HG02759 (cell line): ENCODE results near the gene HK1.

ENCODE experiments used
- ATAC-seq: cut with Tn5 transposase; IDR thresholded peaks from one replicate; pipeline ENCODE4 v1.9.1; 2021; ENCODE audit warnings: mild to moderate bottlenecking, moderate library complexity; ENCODE audit not compliant: unreplicated experiment

The HK1 gene

DNA sequence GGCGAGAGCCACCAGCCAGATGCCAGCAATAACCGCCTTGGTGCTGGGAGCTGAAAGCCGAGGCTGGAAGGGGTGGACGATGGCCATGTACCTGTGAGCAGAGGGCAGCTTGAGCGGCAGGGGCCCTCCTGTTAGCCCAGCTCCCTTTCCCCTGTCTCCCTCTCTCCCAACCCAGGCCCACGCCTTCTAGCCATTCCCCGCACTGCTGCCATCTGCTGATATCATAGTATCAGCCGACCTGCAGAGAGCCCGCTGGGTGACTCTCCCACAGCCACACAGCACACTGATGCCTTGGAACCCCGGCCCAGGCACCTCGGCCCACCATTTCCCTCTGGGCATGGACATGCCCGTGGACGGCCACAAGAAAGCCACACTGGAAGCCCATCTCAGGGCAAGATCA lies 136.8 kb downstream of the HK1 start:
- ATAC-seq = no peak

DNA sequence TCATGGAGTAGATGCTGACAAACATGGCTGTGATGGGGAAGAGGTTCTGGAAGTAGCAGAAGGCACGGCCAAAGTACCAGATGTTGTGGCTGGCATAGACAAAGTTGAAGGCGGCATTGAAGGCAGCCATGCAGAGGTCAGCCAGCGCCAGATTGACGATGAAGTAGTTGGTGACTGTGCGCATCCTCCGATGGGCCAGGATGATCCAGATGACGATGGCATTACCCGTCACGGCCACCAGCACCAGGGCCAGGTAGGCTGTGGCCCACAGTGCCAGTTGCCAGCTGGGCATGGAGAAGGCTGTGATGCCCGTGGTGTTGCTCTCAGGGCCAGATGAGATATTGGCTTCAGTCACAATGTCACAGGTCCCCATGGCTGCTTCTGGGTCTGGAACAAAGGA lies 137.7 kb downstream of the HK1 start:
- ATAC-seq = no peak

DNA sequence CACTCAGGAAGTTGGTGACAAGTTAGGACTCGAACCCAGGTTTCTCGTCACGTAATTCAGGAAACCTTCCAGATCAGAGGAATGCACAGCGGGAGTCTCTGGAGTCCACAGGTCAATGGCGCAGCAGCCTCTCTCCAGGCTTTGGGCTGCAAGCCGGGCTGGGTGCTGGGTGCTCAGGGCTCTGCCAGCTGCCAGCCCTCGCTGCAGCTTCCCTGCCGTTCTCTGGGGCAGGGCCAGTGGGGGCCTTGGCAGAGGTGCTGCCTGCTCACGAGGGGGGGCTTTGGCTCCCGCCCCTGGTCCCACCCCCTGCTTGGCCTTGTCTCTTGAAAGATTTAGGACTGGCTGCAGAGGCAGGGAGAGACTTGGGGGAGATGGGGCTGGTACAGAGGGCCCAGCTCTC lies 138.4 kb downstream of the HK1 start, which contains the start of gene TACR2:
TSS of gene TACR2 (minus strand) at position 224 of the 400 bp plus-strand sequence. CDS start 595 bp downstream, outside the sequence.
- no peak for ATAC-seq

- no peak for ATAC-seq
These were observed 139.2 kb downstream of the HK1 start for GRCh38 chr10:69417542-69417941.

DNA sequence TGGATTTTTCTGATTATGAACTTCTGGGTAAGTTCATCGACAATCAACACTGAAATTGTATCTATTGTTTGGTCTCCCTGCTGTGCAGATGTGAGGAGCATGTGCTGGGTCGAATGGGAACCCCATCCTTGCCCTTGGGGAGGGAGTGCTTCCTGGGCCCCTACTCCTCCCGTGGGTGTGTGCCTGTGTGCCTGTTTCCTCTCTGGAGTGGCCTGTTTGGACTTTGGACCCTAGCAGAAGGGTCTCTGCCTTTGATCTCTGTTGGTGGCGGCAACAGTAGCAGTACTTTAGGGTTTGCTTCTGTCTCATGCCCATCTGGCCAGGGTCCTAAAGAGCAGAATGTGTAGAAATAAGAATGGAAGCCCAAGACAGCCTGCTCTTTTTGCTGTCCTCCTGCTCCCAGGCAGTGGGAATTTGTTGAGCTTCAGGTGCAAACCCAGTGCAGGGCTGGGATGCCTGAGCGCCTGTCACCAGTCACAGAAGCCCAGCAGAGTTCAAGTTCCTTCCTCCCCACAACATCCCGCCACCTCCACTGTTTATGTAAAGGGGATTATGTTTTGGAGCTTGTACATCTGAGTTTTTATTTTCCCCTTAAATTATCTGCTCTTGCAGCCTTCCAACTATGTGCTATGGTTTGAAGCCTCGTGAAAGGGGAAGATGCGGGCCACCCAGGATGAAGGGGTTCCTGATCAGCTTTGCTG lies 139.9 kb downstream of the HK1 start:
- no peak for ATAC-seq

DNA sequence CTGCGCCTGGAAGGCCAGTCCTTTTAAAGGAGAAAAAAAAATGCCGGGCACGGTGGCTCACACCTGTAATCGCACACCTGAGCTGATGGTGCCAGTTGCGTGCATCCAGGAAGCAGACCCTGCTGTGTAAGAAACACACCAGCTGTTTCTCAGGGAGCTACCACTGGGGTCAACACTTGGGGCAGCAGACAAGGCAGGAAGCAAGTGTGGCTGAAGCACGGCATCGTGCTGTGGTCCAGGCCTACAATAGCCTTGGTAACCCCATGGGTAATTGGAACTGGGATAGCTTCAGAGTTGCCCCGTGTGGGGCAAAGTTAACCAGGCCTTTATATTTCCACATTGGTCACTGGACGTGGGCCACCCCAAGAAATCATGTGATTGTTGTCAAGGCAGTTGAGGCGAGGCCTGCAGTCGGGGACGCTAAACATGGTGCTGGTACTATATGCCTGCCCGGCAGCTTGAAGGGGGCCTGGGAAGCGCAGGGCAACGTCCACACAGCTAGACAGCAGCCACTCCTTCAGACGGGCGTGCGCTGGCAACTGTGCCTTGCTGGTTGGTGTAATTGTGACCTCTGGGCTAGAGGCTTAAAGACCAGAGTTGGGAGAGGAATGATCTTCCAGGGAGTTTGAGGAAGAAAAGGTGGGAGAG lies 140.9 kb downstream of the HK1 start:
- ATAC-seq = no peak

- no peak for ATAC-seq
These were observed 141.4 kb downstream of the HK1 start for GRCh38 chr10:69419744-69420126.

GRCh38 chr10:69421611-69422308 lies 143.5 kb downstream of the HK1 start:
- ATAC-seq = no peak

- ATAC-seq = no peak
These were observed 144.4 kb downstream of the HK1 start for GRCh38 chr10:69422676-69423075.

DNA sequence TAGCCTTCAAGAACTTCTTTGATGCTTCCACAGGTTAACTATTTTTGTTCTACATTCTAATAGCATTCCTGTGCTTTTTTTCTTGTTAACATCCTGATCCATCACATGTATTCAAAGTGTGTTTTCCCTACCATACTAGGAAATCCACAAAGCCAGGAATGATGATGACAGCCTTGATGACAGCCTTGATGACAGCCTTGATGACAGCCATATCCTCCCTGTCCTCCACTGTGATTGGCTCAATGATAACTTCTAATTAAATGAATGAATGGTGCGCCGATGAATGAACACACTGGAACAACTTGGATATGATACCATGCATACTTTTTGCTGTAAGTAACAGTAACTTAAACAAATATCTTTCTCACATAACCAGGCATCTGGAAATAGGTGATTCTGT lies 146.7 kb downstream of the HK1 start:
- ATAC-seq = no peak

GRCh38 chr10:69425511-69426298 lies 147.4 kb downstream of the HK1 start:
- ATAC-seq = no peak

GRCh38 chr10:69426376-69426727 lies 148.1 kb downstream of the HK1 start:
- ATAC-seq = no peak

DNA sequence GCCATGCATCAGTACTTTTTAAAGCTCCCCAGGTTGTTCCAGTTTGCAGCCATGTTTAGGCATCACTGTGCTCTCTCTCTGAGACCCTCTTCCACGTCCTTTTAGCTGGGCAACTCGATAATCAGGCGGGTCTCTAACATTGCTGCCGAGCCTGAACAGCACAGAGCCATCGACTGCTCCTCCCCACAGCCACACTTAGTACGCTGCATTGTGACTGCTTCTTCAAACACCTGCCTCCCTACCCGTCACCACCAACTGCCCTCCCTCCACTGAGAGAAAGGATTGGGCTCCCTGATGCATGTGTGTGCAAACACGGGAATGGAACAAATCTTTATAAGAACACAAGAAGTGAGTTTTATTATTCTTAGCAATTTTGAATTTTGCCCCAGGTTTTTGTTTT lies 149.9 kb downstream of the HK1 start:
- ATAC-seq = no peak

- ATAC-seq = no peak
These were observed 155.9 kb downstream of the HK1 start for GRCh38 chr10:69434169-69434568.

DNA sequence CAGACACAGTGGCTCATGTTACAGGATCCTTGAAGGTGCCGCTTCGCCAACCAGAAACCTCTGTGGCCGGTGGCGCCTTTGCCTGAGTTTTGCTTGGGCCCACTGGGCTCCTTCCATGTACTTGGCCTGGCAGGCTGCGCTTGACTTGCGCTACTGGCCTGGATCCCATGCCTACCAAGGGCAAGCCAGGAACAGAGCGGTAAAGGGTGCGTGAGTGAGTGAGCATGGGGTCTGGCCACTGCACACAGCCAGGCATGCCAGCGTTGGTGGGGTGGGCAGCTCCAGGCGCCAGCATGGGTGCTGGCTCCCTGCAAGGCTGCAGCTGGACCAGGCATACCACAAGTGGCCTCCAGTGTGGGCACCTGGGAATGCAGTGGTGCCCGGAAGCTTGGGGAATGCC lies 156.6 kb downstream of the HK1 start:
- ATAC-seq = no peak

GRCh38 chr10:69435966-69436520 lies 157.7 kb downstream of the HK1 start:
- no peak for ATAC-seq

DNA sequence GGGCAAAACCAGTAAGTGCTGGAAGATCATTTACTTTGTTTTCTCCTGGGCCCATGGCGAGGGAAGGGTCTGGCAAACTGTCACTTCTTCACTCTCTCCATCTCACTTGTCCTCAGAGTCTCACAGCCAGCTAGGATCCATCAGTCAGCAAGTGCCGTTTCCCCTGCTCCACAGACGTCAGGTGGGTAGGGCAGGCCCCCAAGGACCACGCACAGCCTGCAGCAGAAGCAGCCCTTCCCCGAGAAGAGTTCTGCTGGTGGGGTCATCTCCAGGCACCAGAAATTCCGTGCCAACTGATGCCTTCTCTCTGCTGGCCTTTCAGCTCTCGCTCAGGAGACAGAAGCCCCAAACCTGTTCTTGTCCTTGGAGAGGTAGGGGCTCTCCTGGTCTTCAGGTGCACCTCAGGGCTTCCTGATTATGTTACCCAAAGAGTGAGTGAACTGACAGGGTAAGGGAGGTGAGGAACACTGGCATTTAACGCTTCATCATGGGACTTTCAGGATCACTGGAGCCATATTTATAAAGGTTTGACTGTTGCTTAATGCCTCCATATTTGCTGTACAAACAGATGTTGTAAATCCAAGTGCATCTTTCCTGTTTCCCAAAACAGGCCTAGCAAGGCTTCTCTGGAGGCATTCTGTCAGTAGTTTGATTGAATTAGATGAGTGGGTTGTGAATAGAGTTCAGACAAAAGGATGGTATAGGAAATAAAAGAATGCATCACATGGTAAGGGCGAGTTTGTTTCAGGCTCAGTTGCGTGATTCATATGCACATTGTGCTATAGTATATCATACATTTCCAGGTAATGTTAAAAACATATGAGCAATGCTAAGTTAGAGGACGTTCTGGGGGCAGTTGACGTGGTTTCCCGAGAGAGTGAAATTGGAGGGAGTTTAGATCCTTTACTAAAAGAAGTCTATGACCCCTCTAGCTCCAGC lies 159.3 kb downstream of the HK1 start:
- no peak for ATAC-seq

DNA sequence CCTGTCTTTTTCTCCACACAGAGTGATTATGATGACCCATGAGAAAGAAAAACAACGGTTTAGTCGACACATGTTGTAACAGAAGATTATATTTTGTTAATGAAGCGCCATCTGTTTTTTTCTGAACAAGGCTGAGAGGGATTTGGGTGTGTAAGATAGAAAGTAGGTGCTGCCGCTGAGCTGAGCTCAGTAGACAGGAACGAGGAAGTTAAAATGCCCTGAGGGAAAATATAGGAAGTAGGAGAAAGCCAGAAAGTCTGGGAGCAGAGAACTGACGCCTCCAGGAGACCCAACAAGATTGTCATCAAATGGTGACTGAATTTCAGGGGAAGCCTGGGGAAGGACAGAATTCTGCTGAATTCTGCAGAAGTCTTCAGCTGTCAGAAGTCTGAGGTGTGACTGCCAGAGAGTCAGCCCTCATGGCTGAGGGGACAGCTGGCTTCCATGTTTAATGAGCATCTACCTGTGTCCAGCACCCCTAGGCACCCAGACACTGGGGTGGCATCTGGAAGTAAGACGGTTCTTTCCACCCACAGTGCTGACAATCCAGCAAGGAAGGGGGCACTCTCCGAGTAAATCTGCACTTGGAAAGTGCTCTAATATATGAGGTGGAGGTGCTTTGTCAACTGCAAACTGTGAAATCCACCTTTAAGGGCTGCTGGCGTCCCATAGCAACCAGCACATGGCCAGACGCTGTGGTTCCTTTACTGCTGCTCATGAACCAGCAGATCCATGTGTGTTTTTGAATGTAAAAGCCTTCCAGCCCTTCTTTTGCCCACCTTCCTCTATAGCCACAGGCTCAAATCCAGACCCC lies 160.4 kb downstream of the HK1 start:
- no peak for ATAC-seq

- no peak for ATAC-seq
These were observed 161.0 kb downstream of the HK1 start for GRCh38 chr10:69439350-69439739.
